Suprapubic skin (tissue), 4 donors: ENCODE measurements around the gene BCAN. TPM values are rescaled to one million over a fixed set of nuclear protein-coding genes. Genes with fewer than 3 reads are reported as not detected.

Source experiments
- DNase-seq, 2 donors: peaks; one replicate each; pipeline ENCODE4 v3.0.0-alpha.2; 2019; ENCODE audit warnings: low spot score in 2 of 2
- H3K27ac ChIP-seq: fragments of 200-600 bp; sonication (generic); one replicate; pipeline ENCODE4 v1.5.1; 2019
- H3K27me3 ChIP-seq: fragments of 200-600 bp; sonication (generic); one replicate; pipeline ENCODE4 v1.5.1; 2019
- H3K36me3 ChIP-seq: fragments of 200-600 bp; sonication (generic); one replicate; pipeline ENCODE4 v1.5.1; 2019
- H3K4me1 ChIP-seq: fragments of 200-600 bp; sonication (generic); one replicate; pipeline ENCODE4 v1.5.1; 2019
- H3K4me3 ChIP-seq: fragments of 200-600 bp; sonication (generic); one replicate; pipeline ENCODE4 v1.5.1; 2019; ENCODE audit warnings: mild to moderate bottlenecking
- H3K9me3 ChIP-seq: fragments of 200-600 bp; sonication (generic); one replicate; pipeline ENCODE4 v1.5.1; 2019
- EP300 ChIP-seq: sonication (generic); formaldehyde crosslinking; IDR thresholded peaks from one replicate; pipeline ENCODE4 v1.6.1; 2017; ENCODE audit warnings: antibody characterized with exemption
- POLR2A ChIP-seq, 2 donors: fragments of 450-650 bp; IDR thresholded peaks; one replicate each; pipeline ENCODE4 v1.6.1; 2017; ENCODE audit warnings: antibody characterized with exemption in 2 of 2, mild to moderate bottlenecking in 2 of 2, moderate library complexity in 2 of 2
- POLR2AphosphoS5 ChIP-seq, 3 donors: sonication (generic); formaldehyde crosslinking; IDR thresholded peaks; one replicate each; pipeline ENCODE4 v1.6.1; 2017; ENCODE audit warnings: antibody characterized with exemption in 3 of 3
- WGBS: methylation state at CpG from one replicate; pipeline ENCODE4 v1.1.5; 2018; 5-methylcytosine and 5-hydroxymethylcytosine counted together
- total RNA-seq, 4 donors: library from RNA; depleted of rRNA; stranded (reverse); fragments of >200 nt; gene quantifications; one replicate each; pipeline ENCODE4 v1.1.0, GENCODE V29; 2016
- TF ChIP-seq, protein P1 (sequence below), 2 donors: fragments of 200-600 bp in 1 of 2; fragments of 450-650 bp in 1 of 2; sonication (generic) in 1 of 2; IDR thresholded peaks; one replicate each; pipeline ENCODE4 v1.5.1; 2016 to 2019; ENCODE audit warnings: antibody characterized with exemption in 2 of 2, mild to moderate bottlenecking in 1 of 2, moderate library complexity in 1 of 2

BCAN gene
- total RNA-seq, 4 donors from 2014 or later = 17.8 to 41.2 (median 29.4) TPM

DNA sequence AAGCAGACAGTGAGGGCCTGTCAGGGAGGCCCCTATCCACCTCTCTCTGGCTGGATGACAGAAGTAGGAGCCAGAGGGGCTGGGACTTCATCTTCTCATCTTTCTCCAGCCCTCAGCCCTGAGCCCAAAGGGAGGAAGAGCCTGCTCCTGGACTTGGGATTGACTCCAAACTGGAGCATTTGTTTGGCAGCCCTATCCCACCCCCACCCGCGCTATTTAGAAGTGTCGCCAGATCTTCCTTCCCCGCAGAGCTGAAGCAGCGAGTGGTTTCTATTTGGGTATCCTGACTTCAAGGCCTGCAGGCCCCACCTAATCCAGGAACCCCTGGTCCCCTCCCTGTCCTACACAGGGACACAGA lies 25.7 kb downstream of the BCAN start:
- no peaks in the 10 kb centered on the region for H3K36me3 ChIP-seq
- no peak for DNase-seq
- WGBS = 16% methylated on average over 5 of the region's 5 CpGs
- no peaks in the 10 kb centered on the region for H3K9me3 ChIP-seq
- peak overlapping the region; percentile 63 for H3K27ac ChIP-seq
- no peak overlapping the region for H3K4me3 ChIP-seq
- TF ChIP-seq POLR2AphosphoS5 (IDR thresholded peaks at IDR 0.05) = no peak
- no peak for TF ChIP-seq EP300
- TF ChIP-seq, protein P1, sequence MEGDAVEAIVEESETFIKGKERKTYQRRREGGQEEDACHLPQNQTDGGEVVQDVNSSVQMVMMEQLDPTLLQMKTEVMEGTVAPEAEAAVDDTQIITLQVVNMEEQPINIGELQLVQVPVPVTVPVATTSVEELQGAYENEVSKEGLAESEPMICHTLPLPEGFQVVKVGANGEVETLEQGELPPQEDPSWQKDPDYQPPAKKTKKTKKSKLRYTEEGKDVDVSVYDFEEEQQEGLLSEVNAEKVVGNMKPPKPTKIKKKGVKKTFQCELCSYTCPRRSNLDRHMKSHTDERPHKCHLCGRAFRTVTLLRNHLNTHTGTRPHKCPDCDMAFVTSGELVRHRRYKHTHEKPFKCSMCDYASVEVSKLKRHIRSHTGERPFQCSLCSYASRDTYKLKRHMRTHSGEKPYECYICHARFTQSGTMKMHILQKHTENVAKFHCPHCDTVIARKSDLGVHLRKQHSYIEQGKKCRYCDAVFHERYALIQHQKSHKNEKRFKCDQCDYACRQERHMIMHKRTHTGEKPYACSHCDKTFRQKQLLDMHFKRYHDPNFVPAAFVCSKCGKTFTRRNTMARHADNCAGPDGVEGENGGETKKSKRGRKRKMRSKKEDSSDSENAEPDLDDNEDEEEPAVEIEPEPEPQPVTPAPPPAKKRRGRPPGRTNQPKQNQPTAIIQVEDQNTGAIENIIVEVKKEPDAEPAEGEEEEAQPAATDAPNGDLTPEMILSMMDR (IDR thresholded peaks at IDR 0.05) = no peak
- no peak for TF ChIP-seq POLR2A (IDR thresholded peaks at IDR 0.05)
- H3K4me1 ChIP-seq = peaks cover 64% of the 10 kb centered on the region
- no peaks in the 10 kb centered on the region for H3K27me3 ChIP-seq

DNA sequence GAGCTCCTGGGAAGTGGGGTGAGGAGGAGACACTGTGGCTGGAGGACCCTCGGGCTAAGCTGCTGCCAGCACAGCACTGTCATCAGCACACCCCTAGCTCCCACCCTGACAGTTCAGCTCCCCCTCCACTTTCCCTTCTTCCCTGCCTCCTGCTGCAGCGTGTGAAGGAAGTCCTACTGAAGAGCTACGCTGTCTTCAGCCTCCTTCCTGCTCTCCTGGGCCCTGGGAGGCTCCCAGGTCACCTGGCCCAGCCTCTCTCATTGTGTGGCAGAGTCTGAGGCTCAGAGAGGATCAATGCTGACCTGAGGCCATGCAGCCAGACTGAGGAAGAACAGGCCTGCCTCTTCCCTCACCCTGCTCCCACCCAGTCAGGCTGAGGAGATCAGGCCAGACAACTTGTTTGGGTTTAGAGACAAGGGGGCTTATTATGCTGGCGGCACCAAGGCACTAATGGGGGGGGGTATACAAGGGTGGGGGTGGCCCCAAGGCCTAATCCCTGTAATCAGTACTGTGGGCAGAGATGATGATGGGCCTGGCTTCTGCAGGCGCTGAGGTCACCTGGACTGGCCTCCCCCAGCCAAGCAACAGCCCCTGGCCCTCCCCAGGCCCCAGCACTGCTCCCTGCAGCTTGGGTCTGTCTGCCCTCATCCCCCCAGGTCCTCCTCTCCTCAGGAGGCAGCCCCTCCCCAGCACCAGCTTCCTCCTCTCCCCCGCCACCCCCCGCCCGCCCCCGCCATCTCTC lies 26.2 kb downstream of the BCAN start:
- WGBS = 75% methylated on average over 7 of the region's 9 CpGs
- Histone ChIP-seq H3K27ac (peak overlapping the region; percentile 63), H3K4me1 (peaks cover 59% of the 10 kb centered on the region)

DNA sequence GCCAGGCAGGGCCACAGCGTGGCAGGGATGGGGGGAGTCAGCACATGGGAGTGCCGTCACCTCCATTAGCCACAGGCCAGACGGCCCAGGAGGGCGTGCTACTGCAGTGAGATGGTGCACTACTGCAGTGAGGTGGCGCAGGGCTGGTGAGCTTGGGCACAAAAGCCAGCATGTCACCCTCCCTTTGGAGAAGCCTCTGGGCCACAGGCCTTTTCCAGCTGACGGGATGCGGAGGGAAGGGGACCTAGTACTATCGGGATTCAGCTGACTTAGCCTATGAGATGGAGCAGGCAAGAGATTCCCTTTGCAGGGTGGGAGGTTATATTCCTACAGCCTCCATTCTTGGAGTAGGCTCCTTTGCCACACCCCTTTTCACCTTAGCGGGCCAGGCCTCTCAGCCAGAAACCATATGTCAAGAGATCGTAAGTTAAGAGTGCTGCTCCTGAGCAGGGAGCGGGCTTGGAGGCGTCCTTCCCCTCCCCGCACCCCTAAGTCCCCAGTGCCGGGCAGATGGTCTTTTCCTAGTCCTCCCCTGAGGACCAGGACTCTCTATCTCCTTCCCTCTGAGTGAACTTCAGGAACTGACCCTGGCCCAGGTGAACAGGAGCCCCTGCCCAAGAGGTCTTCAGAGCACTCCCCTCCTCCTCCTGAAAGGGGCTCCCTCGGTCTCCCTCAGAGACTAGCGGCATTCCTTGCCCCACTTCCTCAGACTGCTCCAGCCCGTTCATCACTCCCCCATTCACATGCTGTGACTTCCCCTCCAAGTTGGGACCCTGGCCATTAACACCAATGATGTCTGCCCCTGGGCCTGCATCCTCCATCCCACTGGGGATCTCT lies 27.1 kb downstream of the BCAN start:
- Histone ChIP-seq H3K9me3 (no peaks in the 10 kb centered on the region), H3K4me3 (no peak overlapping the region), H3K36me3 (no peaks in the 10 kb centered on the region), H3K27ac (no peak overlapping the region), H3K4me1 (peaks cover 50% of the 10 kb centered on the region), H3K27me3 (no peaks in the 10 kb centered on the region)
- no peak for DNase-seq
- 77% methylated on average over 17 of the region's 17 CpGs for WGBS
- TF ChIP-seq, protein P1 (IDR thresholded peaks at IDR 0.05) = no peak
- no peak for TF ChIP-seq EP300
- TF ChIP-seq POLR2A (IDR thresholded peaks at IDR 0.05) = no peak

More for the DNA sequence above, 26.2 kb downstream of the BCAN start:
- Histone ChIP-seq H3K9me3 (no peaks in the 10 kb centered on the region), H3K36me3 (no peaks in the 10 kb centered on the region), H3K4me3 (no peak overlapping the region), H3K27me3 (no peaks in the 10 kb centered on the region)
- DNase-seq = no peak
- TF ChIP-seq EP300 = no peak
- no peak for TF ChIP-seq POLR2A (IDR thresholded peaks at IDR 0.05)
- TF ChIP-seq, protein P1 (IDR thresholded peaks at IDR 0.05) = no peak
- TF ChIP-seq POLR2AphosphoS5 (IDR thresholded peaks at IDR 0.05) = no peak

DNA sequence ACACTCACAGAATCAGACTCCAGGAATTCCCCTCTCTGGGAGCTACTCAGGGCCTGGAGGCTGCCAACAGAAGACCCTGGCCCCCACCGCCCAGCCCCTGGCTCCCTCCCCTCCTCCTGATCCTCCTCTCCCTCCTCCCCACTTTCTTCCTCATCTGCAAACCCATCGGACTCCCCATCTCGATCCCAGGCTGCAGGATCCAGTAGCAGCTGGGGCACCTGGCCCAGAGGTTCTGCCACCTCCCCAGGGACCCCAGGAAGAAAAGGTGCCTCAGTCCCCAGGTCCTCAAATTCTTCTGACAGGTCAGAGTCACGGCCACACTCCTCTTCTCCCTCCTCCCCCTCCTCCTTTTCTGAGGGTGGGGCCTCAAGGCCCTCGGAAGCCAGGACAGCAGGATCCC lies 27.9 kb downstream of the BCAN start:
- H3K4me1 ChIP-seq = peaks cover 45% of the 10 kb centered on the region
- no peak overlapping the region for H3K27ac ChIP-seq
- H3K27me3 ChIP-seq = no peaks in the 10 kb centered on the region
- no peak overlapping the region for H3K4me3 ChIP-seq
- TF ChIP-seq POLR2A (IDR thresholded peaks at IDR 0.05) (no peak), EP300 (no peak), POLR2AphosphoS5 (IDR thresholded peaks at IDR 0.05) (no peak)
- TF ChIP-seq, protein P1 (IDR thresholded peaks at IDR 0.05) = no peak
- 73% methylated on average over 5 of the region's 5 CpGs for WGBS
- DNase-seq = no peak
- H3K9me3 ChIP-seq = no peaks in the 10 kb centered on the region
- no peaks in the 10 kb centered on the region for H3K36me3 ChIP-seq

DNA sequence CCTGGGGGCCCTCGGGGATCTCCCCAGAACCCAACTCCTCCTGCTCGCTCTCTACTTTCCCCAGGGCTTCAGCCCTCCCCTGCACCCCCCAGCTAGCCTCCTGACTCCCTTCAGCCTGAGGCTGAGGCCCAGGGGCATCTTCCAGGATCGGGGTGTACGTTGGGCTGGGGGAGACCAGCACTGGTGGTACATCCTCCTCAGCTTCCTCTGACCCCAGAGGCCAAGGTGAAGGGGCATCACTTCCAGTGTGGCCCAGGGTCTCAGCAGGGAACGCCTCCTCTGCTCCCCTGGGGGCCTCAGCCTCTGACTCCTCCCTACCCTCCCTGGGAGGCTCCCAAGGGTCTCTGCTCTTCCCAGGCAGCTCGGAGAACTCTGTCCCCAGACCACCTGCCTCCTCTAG lies 28.4 kb downstream of the BCAN start:
- no peak for DNase-seq
- H3K4me1 ChIP-seq = peaks cover 41% of the 10 kb centered on the region
- H3K27me3 ChIP-seq = no peaks in the 10 kb centered on the region
- H3K36me3 ChIP-seq = no peaks in the 10 kb centered on the region
- TF ChIP-seq POLR2A (IDR thresholded peaks at IDR 0.05) (no peak), POLR2AphosphoS5 (IDR thresholded peaks at IDR 0.05) (no peak), EP300 (no peak)
- TF ChIP-seq, protein P1 (IDR thresholded peaks at IDR 0.05) = no peak
- H3K27ac ChIP-seq = no peak overlapping the region
- H3K4me3 ChIP-seq = no peak overlapping the region
- WGBS = 69% methylated on average over 6 of the region's 6 CpGs
- no peaks in the 10 kb centered on the region for H3K9me3 ChIP-seq
